ENCODE data around the gene RTN3. TPM values are rescaled to one million over a fixed set of nuclear protein-coding genes. Genes with fewer than 3 reads are reported as not detected.
A peak's percentile ranks its signal among the peaks of the same experiment; 100 is the strongest.
"Not testable (repeated sequence)": the region's sequence is repeated elsewhere in the genome, so short reads cannot be mapped to it uniquely, and the experiment has no call there.

Gene RTN3
- polyA plus RNA-seq, 2 donors = 45.2 to 46.3 TPM

DNA sequence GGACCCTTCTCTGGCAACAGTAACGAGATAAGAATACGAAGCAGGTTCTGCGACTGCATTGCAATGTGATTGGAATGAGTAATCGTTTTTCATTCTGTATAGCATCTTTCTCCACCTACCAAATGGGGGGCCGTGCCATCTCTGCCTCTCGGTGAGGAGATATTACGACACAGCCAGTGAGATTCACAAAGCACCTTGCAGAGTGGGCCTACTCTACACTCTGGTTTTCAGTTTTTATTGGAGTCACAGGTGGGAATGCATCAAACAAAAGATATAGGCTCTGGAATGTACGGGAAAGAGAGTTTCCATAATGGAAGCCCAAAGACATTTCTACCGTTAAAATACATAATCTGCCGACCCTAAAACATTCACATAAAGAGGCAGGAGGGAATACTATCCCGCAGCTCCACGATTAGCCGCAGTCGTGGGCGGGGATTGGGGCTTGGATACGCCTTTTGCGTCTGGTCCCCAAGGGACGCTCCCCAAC lies 423 bp upstream of the RTN3 start:
- no peaks in the 10 kb centered on the region for H3K27me3 ChIP-seq (ENCODE audit: control insufficient read depth in 1 of 2, insufficient read depth in 2 of 2, low read length in 2 of 2)
- no peaks in the 10 kb centered on the region for H3K9me3 ChIP-seq (ENCODE audit: control insufficient read depth in 2 of 2, insufficient read depth in 1 of 2, low read depth in 1 of 2, low read length in 1 of 2)
- WGBS, 2 donors = 5 to 6% methylated on average over 18 of the region's 18 CpGs
- H3K36me3 ChIP-seq (ENCODE audit: control insufficient read depth in 2 of 2, insufficient read depth in 2 of 2, low read length in 1 of 2) = no peaks in the 10 kb centered on the region
- peak overlapping the region; percentile 65 to 99 for H3K27ac ChIP-seq (ENCODE audit: low read depth in 2 of 2, low read length in 1 of 2)
- H3K4me3 ChIP-seq (ENCODE audit: low read depth in 1 of 2, low read length in 2 of 2) = peak overlapping the region; percentile 45 to 82
- H3K4me1 ChIP-seq (ENCODE audit: control insufficient read depth in 2 of 2, insufficient read depth in 2 of 2, low read length in 1 of 2) = no peaks in the 10 kb centered on the region

DNA sequence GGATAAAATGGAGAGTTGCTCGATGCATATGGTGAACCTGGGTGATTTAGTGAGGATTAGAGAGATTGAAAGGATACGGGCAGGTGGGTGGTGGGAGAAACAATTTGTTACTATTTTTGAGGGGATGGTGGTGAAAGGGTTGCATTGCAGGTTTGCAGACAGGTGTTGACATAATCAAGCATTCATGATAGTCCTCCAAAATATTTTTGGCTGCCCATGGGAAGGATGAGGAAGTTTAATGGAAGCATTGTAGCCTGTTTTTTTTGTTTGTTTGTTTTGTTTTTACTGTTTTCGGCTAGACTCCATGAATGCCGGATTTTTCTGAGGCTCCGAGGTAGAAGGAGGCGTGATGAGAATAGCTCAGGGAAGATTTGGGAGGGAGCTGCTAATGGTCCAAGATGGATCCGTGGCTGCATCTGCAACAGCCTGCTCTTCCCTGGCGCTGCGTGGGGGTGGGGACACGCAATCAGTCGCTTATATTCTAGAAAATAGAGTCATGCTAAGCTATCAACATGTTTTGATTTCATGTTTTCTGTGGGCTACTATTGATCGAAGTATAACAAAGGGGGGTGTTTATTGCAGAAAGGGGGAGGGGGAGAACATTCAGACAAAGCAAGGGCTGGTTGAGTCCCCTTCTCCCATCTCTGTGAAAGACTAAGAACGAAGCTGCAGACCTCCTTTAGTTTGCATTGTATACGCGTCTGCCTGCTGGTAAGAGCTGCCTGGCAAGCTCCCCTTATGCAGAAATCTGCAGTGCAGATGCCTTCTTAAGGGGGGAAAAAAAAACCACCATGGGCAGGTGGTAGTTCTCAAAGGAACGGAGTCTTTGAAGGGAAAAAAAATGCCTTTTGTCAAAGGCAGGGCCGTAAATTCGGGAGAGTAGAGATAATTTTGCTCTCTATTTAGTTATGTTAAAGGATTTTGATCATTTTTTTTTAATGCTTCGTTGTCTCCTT lies 1.0 kb downstream of the RTN3 start:
- no peaks in the 10 kb centered on the region for H3K4me1 ChIP-seq (ENCODE audit: control insufficient read depth in 2 of 2, insufficient read depth in 2 of 2, low read length in 1 of 2)
- no peaks in the 10 kb centered on the region for H3K36me3 ChIP-seq (ENCODE audit: control insufficient read depth in 2 of 2, insufficient read depth in 2 of 2, low read length in 1 of 2)
- 6% methylated on average over 19 of the region's 19 CpGs for WGBS, 2 donors
- peak overlapping the region; percentile 99 for H3K27ac ChIP-seq (ENCODE audit: low read depth in 2 of 2, low read length in 1 of 2)
- no peaks in the 10 kb centered on the region for H3K9me3 ChIP-seq (ENCODE audit: control insufficient read depth in 2 of 2, insufficient read depth in 1 of 2, low read depth in 1 of 2, low read length in 1 of 2)
- peak overlapping the region; percentile 76 to 82 for H3K4me3 ChIP-seq (ENCODE audit: low read depth in 1 of 2, low read length in 2 of 2)
- no peaks in the 10 kb centered on the region for H3K27me3 ChIP-seq (ENCODE audit: control insufficient read depth in 1 of 2, insufficient read depth in 2 of 2, low read length in 2 of 2)

GRCh38 chr11:63683133-63683991 lies 2.1 kb downstream of the RTN3 start:
- WGBS, 2 donors = 77% methylated on average over 8 of the region's 8 CpGs
- peak overlapping the region in 1 of 2 donors; percentile 76 for H3K4me3 ChIP-seq (ENCODE audit: low read depth in 1 of 2, low read length in 2 of 2)
- peak overlapping the region in 1 of 2 donors; percentile 14 for H3K27ac ChIP-seq (ENCODE audit: low read depth in 2 of 2, low read length in 1 of 2)

DNA sequence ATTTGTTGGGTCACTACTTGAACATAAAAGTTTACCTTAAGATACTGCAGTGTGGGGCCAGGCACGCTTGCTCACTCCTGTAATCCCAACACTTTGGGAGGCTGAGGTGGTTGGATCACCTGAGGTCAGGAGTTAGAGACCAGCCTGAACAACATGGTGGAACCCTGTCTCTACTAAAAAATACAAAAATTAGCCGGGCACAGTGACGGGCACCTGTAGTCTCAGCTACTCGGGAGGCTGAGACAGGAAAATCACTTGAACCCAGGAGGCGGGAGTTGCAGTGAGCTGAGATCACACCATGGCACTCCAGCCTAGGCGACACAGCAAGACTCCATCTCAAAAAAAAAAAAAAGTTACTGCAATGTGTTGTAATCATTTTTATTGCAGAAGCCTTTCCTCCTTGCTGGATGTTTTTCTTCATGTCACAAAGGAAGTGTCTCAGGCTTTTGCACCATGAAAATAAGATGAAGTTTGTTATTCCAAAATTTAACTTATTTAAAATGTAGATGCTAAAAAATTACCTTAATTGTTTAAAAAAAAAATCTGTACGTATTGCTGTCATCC lies 3.9 kb downstream of the RTN3 start:
- H3K4me3 ChIP-seq (ENCODE audit: low read depth in 1 of 2, low read length in 2 of 2); H3K27ac ChIP-seq (ENCODE audit: low read depth in 2 of 2, low read length in 1 of 2); H3K36me3 ChIP-seq (ENCODE audit: control insufficient read depth in 2 of 2, insufficient read depth in 2 of 2, low read length in 1 of 2); H3K27me3 ChIP-seq (ENCODE audit: control insufficient read depth in 1 of 2, insufficient read depth in 2 of 2, low read length in 2 of 2); H3K4me1 ChIP-seq (ENCODE audit: control insufficient read depth in 2 of 2, insufficient read depth in 2 of 2, low read length in 1 of 2); H3K9me3 ChIP-seq (ENCODE audit: control insufficient read depth in 2 of 2, insufficient read depth in 1 of 2, low read depth in 1 of 2, low read length in 1 of 2): not testable (repeated sequence)
- 90 to 91% methylated on average over 7 of the region's 7 CpGs for WGBS, 2 donors

More at GRCh38 chr11:63683133-63683991, 2.1 kb downstream of the RTN3 start:
- H3K4me1 ChIP-seq (ENCODE audit: control insufficient read depth in 2 of 2, insufficient read depth in 2 of 2, low read length in 1 of 2) = peaks cover 0 to 3% of the 10 kb centered on the region in 2 donors
- H3K27me3 ChIP-seq (ENCODE audit: control insufficient read depth in 1 of 2, insufficient read depth in 2 of 2, low read length in 2 of 2) = no peaks in the 10 kb centered on the region
- no peaks in the 10 kb centered on the region for H3K9me3 ChIP-seq (ENCODE audit: control insufficient read depth in 2 of 2, insufficient read depth in 1 of 2, low read depth in 1 of 2, low read length in 1 of 2)
- no peaks in the 10 kb centered on the region for H3K36me3 ChIP-seq (ENCODE audit: control insufficient read depth in 2 of 2, insufficient read depth in 2 of 2, low read length in 1 of 2)

GRCh38 chr11:63686926-63687325 lies 5.6 kb downstream of the RTN3 start:
- Histone ChIP-seq H3K9me3 (ENCODE audit: control insufficient read depth in 2 of 2, insufficient read depth in 1 of 2, low read depth in 1 of 2, low read length in 1 of 2) (no peaks in the 10 kb centered on the region), H3K36me3 (ENCODE audit: control insufficient read depth in 2 of 2, insufficient read depth in 2 of 2, low read length in 1 of 2) (no peaks in the 10 kb centered on the region), H3K4me1 (ENCODE audit: control insufficient read depth in 2 of 2, insufficient read depth in 2 of 2, low read length in 1 of 2) (peaks cover 0 to 3% of the 10 kb centered on the region in 2 donors), H3K27me3 (ENCODE audit: control insufficient read depth in 1 of 2, insufficient read depth in 2 of 2, low read length in 2 of 2) (no peaks in the 10 kb centered on the region), H3K27ac (ENCODE audit: low read depth in 2 of 2, low read length in 1 of 2) (peak overlapping the region in 1 of 2 donors; percentile 13), H3K4me3 (ENCODE audit: low read depth in 1 of 2, low read length in 2 of 2) (no peak overlapping the region)
- WGBS, 2 donors = 43 to 47% methylated on average over 2 of the region's 2 CpGs

GRCh38 chr11:63687845-63688244 lies 6.5 kb downstream of the RTN3 start:
- no peaks in the 10 kb centered on the region for H3K27me3 ChIP-seq (ENCODE audit: control insufficient read depth in 1 of 2, insufficient read depth in 2 of 2, low read length in 2 of 2)
- H3K4me1 ChIP-seq (ENCODE audit: control insufficient read depth in 2 of 2, insufficient read depth in 2 of 2, low read length in 1 of 2) = peaks cover 0 to 3% of the 10 kb centered on the region in 2 donors
- 41 to 71% methylated on average over 1 of the region's 1 CpG for WGBS, 2 donors
- H3K4me3 ChIP-seq (ENCODE audit: low read depth in 1 of 2, low read length in 2 of 2) = no peak overlapping the region
- no peaks in the 10 kb centered on the region for H3K36me3 ChIP-seq (ENCODE audit: control insufficient read depth in 2 of 2, insufficient read depth in 2 of 2, low read length in 1 of 2)
- no peak overlapping the region for H3K27ac ChIP-seq (ENCODE audit: low read depth in 2 of 2, low read length in 1 of 2)
- H3K9me3 ChIP-seq (ENCODE audit: control insufficient read depth in 2 of 2, insufficient read depth in 1 of 2, low read depth in 1 of 2, low read length in 1 of 2) = no peaks in the 10 kb centered on the region

DNA sequence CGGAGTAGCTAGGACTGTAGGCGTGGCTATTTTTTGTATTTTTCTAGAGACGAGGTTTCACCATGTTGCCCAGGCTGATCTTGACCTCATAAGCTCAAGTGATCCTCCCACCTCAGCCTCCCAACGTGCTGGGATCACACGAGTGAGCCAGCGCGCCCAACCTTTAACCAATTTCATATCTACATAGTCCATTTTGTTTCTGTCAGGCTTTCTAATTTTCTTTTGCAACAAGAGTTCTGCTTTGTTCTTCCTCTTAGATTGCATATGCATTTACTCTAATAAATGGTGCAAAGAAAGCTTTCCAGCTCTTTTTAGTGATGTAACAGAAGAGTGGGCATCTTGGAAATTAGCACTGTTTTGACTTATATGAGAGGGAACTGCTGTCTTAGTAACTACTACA lies 13.3 kb downstream of the RTN3 start:
- no peaks in the 10 kb centered on the region for H3K36me3 ChIP-seq (ENCODE audit: control insufficient read depth in 2 of 2, insufficient read depth in 2 of 2, low read length in 1 of 2)
- H3K27me3 ChIP-seq (ENCODE audit: control insufficient read depth in 1 of 2, insufficient read depth in 2 of 2, low read length in 2 of 2) = no peaks in the 10 kb centered on the region
- H3K4me3 ChIP-seq (ENCODE audit: low read depth in 1 of 2, low read length in 2 of 2) = no peak overlapping the region
- no peaks in the 10 kb centered on the region for H3K9me3 ChIP-seq (ENCODE audit: control insufficient read depth in 2 of 2, insufficient read depth in 1 of 2, low read depth in 1 of 2, low read length in 1 of 2)
- WGBS, 2 donors = 92 to 93% methylated on average over 7 of the region's 7 CpGs
- no peak overlapping the region for H3K27ac ChIP-seq (ENCODE audit: low read depth in 2 of 2, low read length in 1 of 2)
- no peaks in the 10 kb centered on the region for H3K4me1 ChIP-seq (ENCODE audit: control insufficient read depth in 2 of 2, insufficient read depth in 2 of 2, low read length in 1 of 2)

DNA sequence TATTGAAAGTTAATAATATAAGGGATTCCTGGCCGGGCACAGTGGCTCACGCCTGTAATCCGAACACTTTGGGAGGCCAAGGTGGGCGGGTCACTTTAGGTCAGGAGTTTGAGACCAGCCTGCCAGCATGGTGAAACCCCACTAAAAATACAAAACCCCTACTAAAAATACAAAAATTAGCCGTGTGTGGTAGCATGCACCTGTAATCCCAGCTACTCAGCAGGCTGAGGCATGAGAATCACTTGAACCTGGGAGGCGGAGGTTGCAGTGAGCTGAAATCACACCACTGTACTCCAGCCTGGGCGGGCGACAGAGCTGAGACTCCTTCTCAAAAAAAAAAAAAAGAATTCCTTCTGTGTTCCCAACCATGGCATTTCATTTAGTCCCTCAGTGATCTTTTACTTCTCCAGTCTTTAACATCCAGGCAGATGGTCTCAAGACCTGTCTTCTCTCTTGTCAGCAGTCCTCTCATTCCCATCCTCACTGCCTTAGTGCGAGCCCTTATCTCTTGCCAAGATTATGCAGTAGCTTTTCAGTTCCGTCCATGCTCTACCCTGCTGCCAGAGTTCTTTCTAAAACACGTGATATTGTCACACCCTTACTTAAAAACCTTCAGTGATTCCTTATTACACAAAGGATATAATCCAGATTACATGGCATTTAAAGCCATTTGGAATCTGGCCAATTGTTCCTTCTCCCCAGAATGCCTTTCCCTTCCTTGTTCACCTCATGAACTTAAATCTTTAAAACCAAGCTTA lies 17.9 kb downstream of the RTN3 start:
- no peaks in the 10 kb centered on the region for H3K36me3 ChIP-seq (ENCODE audit: control insufficient read depth in 2 of 2, insufficient read depth in 2 of 2, low read length in 1 of 2)
- no peaks in the 10 kb centered on the region for H3K9me3 ChIP-seq (ENCODE audit: control insufficient read depth in 2 of 2, insufficient read depth in 1 of 2, low read depth in 1 of 2, low read length in 1 of 2)
- H3K4me1 ChIP-seq (ENCODE audit: control insufficient read depth in 2 of 2, insufficient read depth in 2 of 2, low read length in 1 of 2) = no peaks in the 10 kb centered on the region
- peak overlapping the region in 1 of 2 donors; percentile 71 for H3K27ac ChIP-seq (ENCODE audit: low read depth in 2 of 2, low read length in 1 of 2)
- H3K4me3 ChIP-seq (ENCODE audit: low read depth in 1 of 2, low read length in 2 of 2) = no peak overlapping the region
- no peaks in the 10 kb centered on the region for H3K27me3 ChIP-seq (ENCODE audit: control insufficient read depth in 1 of 2, insufficient read depth in 2 of 2, low read length in 2 of 2)
- WGBS, 2 donors = 54 to 55% methylated on average over 11 of the region's 11 CpGs

GRCh38 chr11:63699896-63700295 lies 18.6 kb downstream of the RTN3 start:
- Histone ChIP-seq H3K27me3 (ENCODE audit: control insufficient read depth in 1 of 2, insufficient read depth in 2 of 2, low read length in 2 of 2) (no peaks in the 10 kb centered on the region), H3K27ac (ENCODE audit: low read depth in 2 of 2, low read length in 1 of 2) (peak overlapping the region in 1 of 2 donors; percentile 71), H3K4me1 (ENCODE audit: control insufficient read depth in 2 of 2, insufficient read depth in 2 of 2, low read length in 1 of 2) (no peaks in the 10 kb centered on the region), H3K36me3 (ENCODE audit: control insufficient read depth in 2 of 2, insufficient read depth in 2 of 2, low read length in 1 of 2) (no peaks in the 10 kb centered on the region), H3K9me3 (ENCODE audit: control insufficient read depth in 2 of 2, insufficient read depth in 1 of 2, low read depth in 1 of 2, low read length in 1 of 2) (no peaks in the 10 kb centered on the region), H3K4me3 (ENCODE audit: low read depth in 1 of 2, low read length in 2 of 2) (no peak overlapping the region)
- 54 to 60% methylated on average over 1 of the region's 1 CpG for WGBS, 2 donors
